Keratinocyte (primary cell): ENCODE data around the gene FMN1. TPM values are rescaled to one million over a fixed set of nuclear protein-coding genes. Genes with fewer than 3 reads are reported as not detected.

Source experiments
- DNase-seq: peaks from one replicate; pipeline ENCODE4 v3.0.0-alpha.2; 2011; ENCODE audit warnings: low read depth, missing footprints, low spot score
- FAIRE-seq: peaks from 2 replicates; lab custom pipeline; 2011; peaks lifted over from hg19 to GRCh38; lab: Jason Lieb, UNC
- H2AFZ ChIP-seq: 2 replicates; pipeline ENCODE4 v1.6.0; 2012; ENCODE audit warnings: low read length, control low read depth, inconsistent platforms; ENCODE audit not compliant: control insufficient read depth
- H3K27ac ChIP-seq: 2 replicates; pipeline ENCODE4 v1.5.1; 2011; ENCODE audit warnings: low read length; ENCODE audit not compliant: control insufficient read depth, insufficient read depth
- H3K27me3 ChIP-seq: 3 replicates; pipeline ENCODE4 v1.6.0; 2011; ENCODE audit warnings: low read length; ENCODE audit not compliant: control insufficient read depth, insufficient read depth; ENCODE audit errors: extremely low read depth
- H3K36me3 ChIP-seq, 2 experiments: 2 replicates in 1 of 2; 3 replicates in 1 of 2; pipeline ENCODE4 v1.5.1; 2011; ENCODE audit warnings: low read length in 2 of 2, mild to moderate bottlenecking in 1 of 2; ENCODE audit not compliant: control insufficient read depth in 2 of 2, insufficient read depth in 2 of 2; ENCODE audit errors: extremely low read depth in 1 of 2
- H3K4me1 ChIP-seq: 3 replicates; pipeline ENCODE4 v1.5.1; 2011; ENCODE audit warnings: low read length; ENCODE audit not compliant: control insufficient read depth, insufficient read depth; ENCODE audit errors: extremely low read depth
- H3K4me2 ChIP-seq: 3 replicates; pipeline ENCODE4 v1.6.0; 2011; ENCODE audit warnings: low read depth, low read length; ENCODE audit not compliant: control insufficient read depth, insufficient read depth; ENCODE audit errors: extremely low read depth
- H3K4me3 ChIP-seq, 3 experiments: fragments of 200-600 bp in 1 of 3; sonication (generic) in 1 of 3; 2 replicates in 2 of 3; 3 replicates in 1 of 3; pipeline ENCODE4 v1.5.1; 2011 to 2016; ENCODE audit warnings: low read length in 3 of 3, mild to moderate bottlenecking in 3 of 3, control low read depth in 2 of 3, inconsistent platforms in 1 of 3, low read depth in 1 of 3, mixed read lengths in 1 of 3, mixed run types in 1 of 3, moderate library complexity in 1 of 3; ENCODE audit not compliant: control insufficient read depth in 2 of 3, insufficient read depth in 2 of 3; ENCODE audit errors: extremely low read depth in 1 of 3
- H3K79me2 ChIP-seq: 2 replicates; pipeline ENCODE4 v1.6.0; 2012; ENCODE audit warnings: low read length; ENCODE audit not compliant: control insufficient read depth, insufficient read depth
- H3K9ac ChIP-seq: 3 replicates; pipeline ENCODE4 v1.6.0; 2011; ENCODE audit warnings: low read length; ENCODE audit not compliant: control insufficient read depth, insufficient read depth; ENCODE audit errors: extremely low read depth
- H3K9me1 ChIP-seq: 3 replicates; pipeline ENCODE4 v1.6.0; 2011; ENCODE audit warnings: low read length; ENCODE audit not compliant: control insufficient read depth, insufficient read depth; ENCODE audit errors: extremely low read depth
- H3K9me3 ChIP-seq: 2 replicates; pipeline ENCODE4 v1.5.1; 2012; ENCODE audit warnings: low read depth, low read length; ENCODE audit not compliant: control insufficient read depth
- H4K20me1 ChIP-seq: 3 replicates; pipeline ENCODE4 v1.6.0; 2011; ENCODE audit warnings: low read length; ENCODE audit not compliant: control insufficient read depth, insufficient read depth; ENCODE audit errors: extremely low read depth
- EZH2 ChIP-seq: IDR thresholded peaks from one replicate; pipeline ENCODE4 v1.6.1; 2012; ENCODE audit warnings: inconsistent platforms, mild to moderate bottlenecking, low read length, moderate library complexity
- dilution Hi-C: fragments of 300-500 bp; cut with MboI; formaldehyde crosslinking; loops from one replicate; pipeline ENCODE4 v1.7.0; 2020; ENCODE audit warnings: low sequenced_read_pairs; ENCODE audit not compliant: extremely low pct_ligation_motif_present
- polyA plus RNA-seq, 5 experiments: library from polyadenylated mRNA; depleted of rRNA in 3 of 5; stranded (reverse) in 3 of 5; stranded (forward) in 1 of 5; unstranded in 1 of 5; fragments of >200 nt; gene quantifications; 1 replicate in 1 of 5; 2 replicates in 3 of 5; 3 replicates in 1 of 5; pipeline versions ENCODE4 v1.2.1 to v1.2.3, GENCODE V29; 2011 to 2012; ENCODE audit warnings: missing spikeins in 2 of 5, low read depth in 1 of 5, low replicate concordance in 1 of 5
- TF ChIP-seq, protein P1 (sequence below), 3 experiments: IDR thresholded peaks in 1 of 3; conservative IDR thresholded peaks in 1 of 3; optimal IDR thresholded peaks in 1 of 3; 2 replicates in 2 of 3; 3 replicates in 1 of 3; pipeline versions ENCODE3 to v1.5.1; 2011; ENCODE audit warnings: low read length in 3 of 3, mild to moderate bottlenecking in 3 of 3, moderate library complexity in 2 of 3, control low read depth in 1 of 3, inconsistent platforms in 1 of 3; ENCODE audit not compliant: insufficient read depth in 2 of 3; ENCODE audit errors: extremely low read depth in 1 of 3

FMN1 gene
- polyA plus RNA-seq, 1 donor (not counting 4 experiments of a cell fraction or from before 2014, with no cell fraction given) = 0.71 TPM

DNA sequence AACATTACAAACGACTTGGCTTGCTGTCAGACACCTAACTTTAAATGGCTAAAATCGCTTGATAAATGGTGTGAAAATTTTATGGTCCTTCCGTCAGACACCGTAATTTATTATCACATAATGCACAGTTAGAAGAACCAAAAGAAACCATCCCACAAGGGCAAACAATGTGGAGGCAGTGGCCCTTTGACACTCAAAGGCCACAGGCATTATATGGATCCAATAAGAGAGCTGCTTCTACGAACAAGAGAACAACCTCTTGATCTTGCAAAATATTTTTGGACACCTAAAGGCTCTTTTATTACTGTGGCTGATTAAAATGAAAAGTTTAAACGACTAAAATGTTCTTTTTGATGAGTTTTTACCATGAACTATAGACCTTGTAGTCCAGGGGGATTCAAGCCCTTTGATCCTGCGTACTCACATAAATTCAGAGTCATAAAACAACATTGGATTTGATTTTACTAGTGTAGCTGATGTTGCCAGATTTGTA, 202.8 kb downstream of the FMN1 start:
- TF ChIP-seq, protein P1, sequence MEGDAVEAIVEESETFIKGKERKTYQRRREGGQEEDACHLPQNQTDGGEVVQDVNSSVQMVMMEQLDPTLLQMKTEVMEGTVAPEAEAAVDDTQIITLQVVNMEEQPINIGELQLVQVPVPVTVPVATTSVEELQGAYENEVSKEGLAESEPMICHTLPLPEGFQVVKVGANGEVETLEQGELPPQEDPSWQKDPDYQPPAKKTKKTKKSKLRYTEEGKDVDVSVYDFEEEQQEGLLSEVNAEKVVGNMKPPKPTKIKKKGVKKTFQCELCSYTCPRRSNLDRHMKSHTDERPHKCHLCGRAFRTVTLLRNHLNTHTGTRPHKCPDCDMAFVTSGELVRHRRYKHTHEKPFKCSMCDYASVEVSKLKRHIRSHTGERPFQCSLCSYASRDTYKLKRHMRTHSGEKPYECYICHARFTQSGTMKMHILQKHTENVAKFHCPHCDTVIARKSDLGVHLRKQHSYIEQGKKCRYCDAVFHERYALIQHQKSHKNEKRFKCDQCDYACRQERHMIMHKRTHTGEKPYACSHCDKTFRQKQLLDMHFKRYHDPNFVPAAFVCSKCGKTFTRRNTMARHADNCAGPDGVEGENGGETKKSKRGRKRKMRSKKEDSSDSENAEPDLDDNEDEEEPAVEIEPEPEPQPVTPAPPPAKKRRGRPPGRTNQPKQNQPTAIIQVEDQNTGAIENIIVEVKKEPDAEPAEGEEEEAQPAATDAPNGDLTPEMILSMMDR (optimal IDR thresholded peaks at IDR 0.05 in 1 of 3, IDR thresholded peaks at IDR 0.05 in 1 of 3, conservative IDR thresholded peaks at IDR 0.05 in 1 of 3; ENCODE audit: extremely low read depth in 1 of 3, insufficient read depth in 2 of 3, low read length in 3 of 3) = no peak
- no peak for TF ChIP-seq EZH2

DNA sequence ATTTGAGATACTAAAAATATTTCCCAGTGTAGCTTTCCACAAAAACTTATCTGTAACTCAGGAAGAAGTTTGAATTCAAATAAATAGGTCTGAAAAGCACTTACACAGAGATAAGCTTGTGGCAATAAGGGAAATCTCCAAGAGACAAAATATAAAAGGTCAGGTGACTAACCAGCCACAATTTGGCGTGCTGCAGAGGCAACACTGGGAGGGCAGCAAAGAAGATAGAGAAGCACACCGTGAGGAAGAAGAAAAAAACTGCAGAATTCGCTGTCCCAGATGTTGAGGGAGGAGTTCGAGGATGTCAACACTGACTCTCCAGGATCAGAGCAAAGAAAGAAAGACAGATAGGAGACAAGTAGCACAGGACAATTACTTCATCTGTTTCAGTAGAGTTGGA, 204.4 kb downstream of the FMN1 start:
- no peaks in the 10 kb centered on the region for H3K4me1 ChIP-seq
- dilution Hi-C loops = loop anchor here (25.0 kb wide), 1 partner anchor 153 kb away; no protein-coding TSS in a partner anchor
- no peak overlapping the region for H3K4me3 ChIP-seq
- H2AFZ ChIP-seq = no peak overlapping the region
- H4K20me1 ChIP-seq = no peaks in the 10 kb centered on the region
- no peak overlapping the region for H3K27ac ChIP-seq
- FAIRE-seq (no peak), DNase-seq (no peak)
- H3K9me1 ChIP-seq = no peaks in the 10 kb centered on the region
- no peak overlapping the region for H3K4me2 ChIP-seq
- TF ChIP-seq EZH2 = no peak
- TF ChIP-seq, protein P1 (optimal IDR thresholded peaks at IDR 0.05 in 1 of 3, IDR thresholded peaks at IDR 0.05 in 1 of 3, conservative IDR thresholded peaks at IDR 0.05 in 1 of 3; ENCODE audit: extremely low read depth in 1 of 3, insufficient read depth in 2 of 3, low read length in 3 of 3) = no peak
- no peaks in the 10 kb centered on the region for H3K79me2 ChIP-seq
- H3K36me3 ChIP-seq = no peaks in the 10 kb centered on the region
- H3K27me3 ChIP-seq = no peaks in the 10 kb centered on the region
- no peaks in the 10 kb centered on the region for H3K9me3 ChIP-seq
- no peak overlapping the region for H3K9ac ChIP-seq

More for the DNA sequence above, 202.8 kb downstream of the FMN1 start:
- Histone ChIP-seq H4K20me1 (no peaks in the 10 kb centered on the region), H3K9me1 (no peaks in the 10 kb centered on the region), H3K79me2 (no peaks in the 10 kb centered on the region), H3K9me3 (no peaks in the 10 kb centered on the region), H3K4me3 (no peak overlapping the region), H3K27me3 (no peaks in the 10 kb centered on the region), H3K4me1 (no peaks in the 10 kb centered on the region), H2AFZ (no peak overlapping the region), H3K4me2 (no peak overlapping the region), H3K27ac (no peak overlapping the region), H3K9ac (no peak overlapping the region), H3K36me3 (no peaks in the 10 kb centered on the region)
- FAIRE-seq (no peak), DNase-seq (no peak)
- dilution Hi-C loops = loop anchor here (25.0 kb wide), 1 partner anchor 154 kb away; no protein-coding TSS in a partner anchor
